ENCODE results near the gene JAG2.

DNA sequence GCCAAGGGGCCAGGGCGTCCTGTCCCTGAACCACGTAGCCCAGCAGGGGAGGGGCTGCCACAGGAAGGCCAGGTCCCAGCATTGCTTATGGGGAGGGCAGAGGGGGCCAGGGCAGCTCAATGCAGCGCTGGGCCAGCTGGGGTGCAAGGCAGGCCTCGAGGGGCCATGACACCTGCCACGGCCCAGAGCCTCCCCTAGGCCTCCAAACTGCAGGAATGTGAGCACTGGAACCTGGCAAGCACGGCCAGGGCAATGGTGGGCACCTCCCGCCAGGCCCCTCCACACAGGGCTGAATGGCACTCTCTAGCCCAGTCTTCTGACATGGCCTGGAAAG lies 70.8 kb downstream of the JAG2 start:
- TF ChIP-seq, protein P1, sequence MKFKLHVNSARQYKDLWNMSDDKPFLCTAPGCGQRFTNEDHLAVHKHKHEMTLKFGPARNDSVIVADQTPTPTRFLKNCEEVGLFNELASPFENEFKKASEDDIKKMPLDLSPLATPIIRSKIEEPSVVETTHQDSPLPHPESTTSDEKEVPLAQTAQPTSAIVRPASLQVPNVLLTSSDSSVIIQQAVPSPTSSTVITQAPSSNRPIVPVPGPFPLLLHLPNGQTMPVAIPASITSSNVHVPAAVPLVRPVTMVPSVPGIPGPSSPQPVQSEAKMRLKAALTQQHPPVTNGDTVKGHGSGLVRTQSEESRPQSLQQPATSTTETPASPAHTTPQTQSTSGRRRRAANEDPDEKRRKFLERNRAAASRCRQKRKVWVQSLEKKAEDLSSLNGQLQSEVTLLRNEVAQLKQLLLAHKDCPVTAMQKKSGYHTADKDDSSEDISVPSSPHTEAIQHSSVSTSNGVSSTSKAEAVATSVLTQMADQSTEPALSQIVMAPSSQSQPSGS (tag by site-specific recombination; IDR thresholded peaks at IDR 0.05; ENCODE audit: low read depth) = no peak
- TF ChIP-seq, protein P2, sequence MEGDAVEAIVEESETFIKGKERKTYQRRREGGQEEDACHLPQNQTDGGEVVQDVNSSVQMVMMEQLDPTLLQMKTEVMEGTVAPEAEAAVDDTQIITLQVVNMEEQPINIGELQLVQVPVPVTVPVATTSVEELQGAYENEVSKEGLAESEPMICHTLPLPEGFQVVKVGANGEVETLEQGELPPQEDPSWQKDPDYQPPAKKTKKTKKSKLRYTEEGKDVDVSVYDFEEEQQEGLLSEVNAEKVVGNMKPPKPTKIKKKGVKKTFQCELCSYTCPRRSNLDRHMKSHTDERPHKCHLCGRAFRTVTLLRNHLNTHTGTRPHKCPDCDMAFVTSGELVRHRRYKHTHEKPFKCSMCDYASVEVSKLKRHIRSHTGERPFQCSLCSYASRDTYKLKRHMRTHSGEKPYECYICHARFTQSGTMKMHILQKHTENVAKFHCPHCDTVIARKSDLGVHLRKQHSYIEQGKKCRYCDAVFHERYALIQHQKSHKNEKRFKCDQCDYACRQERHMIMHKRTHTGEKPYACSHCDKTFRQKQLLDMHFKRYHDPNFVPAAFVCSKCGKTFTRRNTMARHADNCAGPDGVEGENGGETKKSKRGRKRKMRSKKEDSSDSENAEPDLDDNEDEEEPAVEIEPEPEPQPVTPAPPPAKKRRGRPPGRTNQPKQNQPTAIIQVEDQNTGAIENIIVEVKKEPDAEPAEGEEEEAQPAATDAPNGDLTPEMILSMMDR (tag by site-specific recombination; IDR thresholded peaks at IDR 0.05) = no peak
- TF ChIP-seq MYNN (tag by site-specific recombination; IDR thresholded peaks at IDR 0.05; ENCODE audit: borderline replicate concordance) = no peak
- no peak for TF ChIP-seq TCF7L2 (IDR thresholded peaks at IDR 0.05; ENCODE audit: borderline replicate concordance, low read depth, low read length)
- no peak for TF ChIP-seq MZF1 (tag by site-specific recombination; IDR thresholded peaks at IDR 0.05; ENCODE audit: borderline replicate concordance)
- no peak for TF ChIP-seq ZNF366 (tag by site-specific recombination; conservative IDR thresholded peaks at IDR 0.05)
- no peak for TF ChIP-seq ZFP3 (tag by site-specific recombination; IDR thresholded peaks at IDR 0.05; ENCODE audit: low read depth)
